Bone marrow (tissue), 2 donors: ENCODE results near the gene ZNF148.
"Not testable (repeated sequence)": the region's sequence is repeated elsewhere in the genome, so short reads cannot be mapped to it uniquely, and the experiment has no call there.

ENCODE experiments used
- DNase-seq, 2 donors: peaks; one replicate each; lab custom pipeline; 2025; lab: John Stamatoyannopoulos, UW

ZNF148 gene

DNA sequence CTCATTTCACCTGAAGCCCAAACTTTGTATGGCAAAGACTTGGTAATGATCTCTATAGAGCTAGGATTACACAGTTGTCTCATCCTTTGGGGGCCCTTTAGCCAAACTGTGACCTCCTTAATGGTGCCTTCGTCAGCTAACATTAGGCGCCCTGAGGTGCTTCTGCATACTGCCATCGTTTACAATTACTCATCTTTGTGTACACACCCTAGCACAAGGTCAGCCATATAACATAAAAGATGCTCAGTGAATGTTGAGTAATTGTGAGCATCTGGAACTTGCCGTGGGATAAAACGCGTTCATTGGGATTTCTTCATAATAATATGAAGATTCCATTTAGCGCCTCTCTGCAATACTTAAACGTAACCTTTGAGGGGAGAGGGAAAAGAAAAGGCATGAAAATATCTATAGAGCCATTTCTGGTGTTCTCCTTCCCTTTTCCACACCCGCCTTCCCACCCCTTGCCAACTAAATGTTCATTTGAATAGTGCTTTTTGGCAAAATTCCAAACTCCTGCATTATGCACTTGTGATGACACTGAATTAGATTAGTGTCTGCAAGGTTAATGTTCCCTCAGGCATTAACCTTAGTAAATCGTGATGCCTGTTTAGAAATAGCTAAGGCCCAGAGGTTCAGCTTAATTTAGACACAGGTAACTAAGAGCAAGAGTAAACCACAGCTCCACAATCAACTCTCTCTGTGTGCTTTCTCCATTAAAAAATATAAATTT, 990 bp upstream of the ZNF148 start:
- no peak for DNase-seq

DNA sequence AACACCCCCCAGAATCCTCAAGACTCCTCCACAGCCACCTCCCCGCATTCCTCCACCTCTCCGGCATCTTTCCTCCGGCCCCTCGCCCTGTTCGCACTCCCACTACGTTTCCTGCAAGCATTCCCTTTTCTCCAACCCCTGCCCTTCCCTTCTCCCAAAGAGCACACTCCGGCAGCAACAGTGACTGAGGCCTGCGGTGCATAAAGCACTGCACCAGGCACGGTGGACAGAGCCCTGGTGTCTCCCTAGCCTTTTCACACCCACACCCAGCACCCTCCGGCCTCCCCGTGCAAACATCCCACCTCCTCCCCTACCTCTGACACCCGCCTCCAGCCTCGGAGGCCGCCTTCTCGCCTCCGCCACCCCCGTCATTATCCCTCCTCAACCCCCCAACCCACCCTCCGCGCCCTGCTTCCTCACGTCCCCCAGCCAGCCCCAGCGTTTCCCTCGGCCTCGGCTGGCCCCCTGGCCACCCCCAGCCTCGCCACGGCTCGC, 577 bp downstream of the ZNF148 start:
- no peak for DNase-seq

DNA sequence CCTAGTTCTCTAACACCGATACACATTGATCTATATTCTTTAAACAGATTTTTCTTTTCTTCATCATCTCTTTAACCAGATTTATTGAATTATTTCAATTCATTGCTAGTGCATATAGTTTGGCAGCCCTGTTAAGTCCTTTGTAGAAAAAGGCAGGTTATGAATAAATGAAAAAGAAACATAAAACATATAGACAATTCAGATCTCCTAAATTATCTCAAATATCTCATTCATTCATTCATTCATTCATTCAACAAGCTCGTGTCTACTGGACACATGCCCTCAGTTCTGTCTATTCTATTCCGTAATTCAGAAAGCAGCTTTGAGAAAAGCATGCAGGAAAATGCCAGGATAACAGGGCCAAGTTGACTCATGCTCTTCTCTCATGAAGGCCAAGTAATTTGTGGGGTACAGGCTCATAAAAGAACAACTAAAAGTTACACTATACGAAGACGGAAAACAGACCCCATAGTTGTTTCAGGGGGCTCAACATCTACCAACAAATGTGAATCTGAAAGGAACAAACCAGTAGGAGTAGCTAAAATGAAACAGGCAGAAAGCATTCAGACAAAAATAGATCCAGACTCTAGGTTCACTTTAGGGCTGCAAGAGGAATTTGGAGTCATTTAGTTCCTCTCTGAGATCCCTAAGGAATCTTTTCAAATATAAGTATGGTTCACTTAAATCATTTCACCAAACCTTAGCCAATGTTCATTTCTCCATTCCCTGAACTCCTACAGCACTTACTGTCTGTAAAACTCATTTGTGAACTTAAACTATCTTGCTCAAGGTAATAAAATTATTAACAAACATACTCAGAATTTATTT, 7.5 kb downstream of the ZNF148 start:
- no peak for DNase-seq

DNA sequence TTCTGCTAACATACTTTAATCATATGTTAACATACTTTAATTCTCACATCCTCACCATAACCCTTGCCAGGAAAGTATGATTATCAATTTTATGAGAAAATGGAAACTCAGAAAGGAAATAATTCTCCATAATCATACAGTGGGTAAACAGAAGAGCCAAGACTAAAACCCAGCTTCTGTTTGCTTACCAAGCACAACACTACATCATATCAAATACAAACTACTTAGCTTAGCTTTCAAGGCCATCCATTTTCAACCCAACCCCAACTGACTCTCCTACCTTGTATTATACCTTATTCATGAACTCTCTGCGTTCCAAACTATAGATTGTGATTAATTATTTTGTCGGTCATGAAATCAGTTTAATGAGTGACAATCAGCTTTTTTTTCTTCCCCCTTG, 9.0 kb downstream of the ZNF148 start:
- DNase-seq, result no peak

DNA sequence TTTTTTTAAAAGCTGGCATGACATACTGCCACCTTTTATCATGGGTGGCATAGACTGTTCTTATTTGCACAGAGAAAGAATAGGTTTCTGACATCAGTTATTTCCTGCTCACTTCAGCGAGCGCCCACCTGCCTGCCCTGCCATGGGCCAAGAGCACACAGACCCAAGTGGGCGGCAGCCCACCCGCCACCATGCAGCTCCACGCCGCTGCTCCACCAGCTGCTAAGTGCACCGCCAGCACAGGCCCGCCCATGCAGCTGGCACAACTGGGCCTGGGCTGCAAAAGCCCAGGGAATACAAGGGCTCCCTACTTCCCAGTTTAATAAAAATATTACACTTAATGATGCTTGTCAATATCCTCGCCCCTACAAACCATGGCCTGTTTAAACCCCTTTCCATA, 15.4 kb downstream of the ZNF148 start:
- DNase-seq, result no peak

DNA sequence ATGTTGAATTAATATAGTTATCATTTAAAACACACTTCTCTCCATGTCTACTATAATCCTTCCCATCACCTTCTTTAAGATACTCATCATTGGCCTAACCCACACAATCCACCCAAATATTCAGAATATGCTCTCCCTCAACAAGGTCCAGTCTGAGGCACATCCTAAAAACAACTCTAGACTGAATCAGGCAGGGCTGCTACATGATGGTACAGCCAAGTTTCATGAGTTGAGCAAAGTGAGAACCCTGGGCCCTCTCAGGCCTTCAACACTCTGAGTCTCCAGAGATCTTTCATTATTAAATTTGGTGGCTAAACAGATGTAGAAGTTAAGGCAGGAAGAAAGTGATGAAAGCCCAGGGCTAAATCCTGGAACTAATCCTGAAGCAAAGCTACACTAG, 16.2 kb downstream of the ZNF148 start:
- DNase-seq, result no peak

DNA sequence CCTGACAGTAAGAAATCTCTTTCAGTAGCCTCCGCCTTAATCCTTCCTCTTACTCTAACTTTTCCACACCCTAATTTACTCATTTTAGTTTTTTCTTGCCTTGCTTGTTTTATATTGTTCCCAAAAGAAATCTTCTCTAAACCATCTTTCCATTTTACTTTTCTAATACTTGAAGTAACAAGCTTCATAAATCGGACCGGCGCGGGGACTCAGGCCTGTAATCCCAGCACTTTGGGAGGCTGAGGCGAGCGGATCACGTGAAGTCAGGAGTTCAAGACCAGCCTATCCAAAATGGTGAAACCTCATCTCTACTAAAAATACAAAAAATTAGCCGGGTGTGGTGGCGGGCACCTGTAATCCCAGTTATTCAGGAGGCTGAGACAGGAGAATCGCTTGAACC, 17.3 kb downstream of the ZNF148 start:
- DNase-seq, result no peak

DNA sequence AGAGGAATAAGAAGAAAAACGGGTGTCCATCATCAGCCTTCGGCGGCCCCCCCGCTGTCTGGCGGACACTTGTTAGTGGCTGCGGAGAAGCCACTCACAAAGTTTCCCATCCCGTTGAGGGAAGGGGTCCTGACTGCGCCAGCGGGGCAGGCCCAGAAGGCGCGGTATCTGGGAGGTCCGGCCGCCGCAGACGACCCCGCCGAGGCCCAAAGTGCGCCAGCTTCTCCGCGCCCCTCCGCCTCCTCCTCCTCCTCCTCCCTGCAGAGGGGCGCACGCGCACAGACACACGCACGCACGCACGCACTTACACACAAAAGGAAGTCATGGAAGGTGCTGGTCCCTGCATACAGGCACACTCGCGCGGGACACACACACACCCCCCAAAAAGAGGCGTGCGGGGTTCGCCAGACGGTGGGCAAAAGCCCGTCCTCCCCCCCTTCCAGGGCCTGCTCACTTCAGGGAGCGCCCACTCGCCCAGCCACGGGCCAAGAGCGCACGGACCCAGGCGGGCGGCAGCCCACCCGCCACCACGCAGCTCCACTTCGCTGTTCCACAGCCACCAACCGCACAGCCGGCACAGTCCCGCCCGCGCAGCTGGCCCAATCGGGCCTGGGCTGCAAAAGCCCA, 18.0 kb downstream of the ZNF148 start:
- peak; percentile 7 to 8 for DNase-seq

DNA sequence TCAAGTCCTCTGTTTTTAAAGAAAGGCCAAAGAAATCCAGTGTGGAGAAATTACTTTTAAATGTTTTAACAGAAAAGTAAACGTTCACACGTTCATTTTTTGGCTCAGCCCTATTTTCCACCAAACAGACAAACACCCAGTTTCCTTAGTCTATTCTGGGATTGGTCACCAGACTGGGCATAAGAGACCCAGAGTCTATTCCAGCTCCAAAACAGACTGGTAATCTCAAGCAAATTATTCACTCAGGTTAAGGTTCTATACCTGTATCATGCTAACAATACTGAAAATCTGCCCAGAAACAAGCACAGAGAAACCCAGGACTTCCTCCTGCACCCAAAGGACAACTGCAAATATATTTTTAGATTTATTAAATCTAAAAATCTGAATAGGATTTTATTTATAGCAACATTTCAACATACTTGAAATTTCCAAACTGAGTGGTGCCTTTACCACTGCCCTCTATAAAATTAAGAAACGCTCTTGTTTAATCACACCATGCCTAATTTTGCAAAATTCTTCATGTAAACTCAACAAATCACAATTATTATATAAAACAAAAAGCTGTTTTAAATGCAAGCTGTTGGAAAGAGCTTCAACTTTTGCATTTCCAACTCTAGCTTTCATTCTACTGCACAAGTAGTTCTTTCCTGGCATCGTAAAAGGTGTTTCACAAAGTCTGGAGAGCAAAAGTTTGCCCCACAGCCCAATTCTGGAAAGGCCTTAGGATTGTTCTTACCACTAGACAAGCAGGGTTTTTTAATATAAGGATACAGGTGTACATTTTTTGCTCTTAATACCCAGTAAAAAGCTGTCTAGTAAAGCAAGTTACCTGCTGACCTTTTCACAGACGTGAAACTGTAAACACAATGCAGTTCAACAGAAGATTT, 18.7 kb downstream of the ZNF148 start:
- no peak for DNase-seq

DNA sequence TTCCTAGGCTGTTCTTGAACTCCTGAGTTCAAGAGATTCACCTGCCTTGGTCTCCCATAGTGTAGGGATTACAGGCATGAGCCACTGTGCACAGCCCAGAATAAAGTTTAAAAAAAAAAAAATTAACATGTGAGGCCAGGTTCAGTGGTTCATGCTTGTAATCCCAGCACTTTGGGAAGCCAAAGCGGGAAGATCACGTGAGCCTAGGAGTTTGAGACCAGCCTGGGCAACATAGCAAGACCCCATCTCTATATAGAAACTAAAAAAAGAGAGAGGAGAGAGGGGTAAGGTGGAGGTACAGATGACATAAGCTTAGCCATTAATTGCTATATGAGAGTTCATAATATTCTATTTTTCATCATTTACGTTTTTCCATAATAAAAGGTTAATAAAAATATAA, 21.5 kb downstream of the ZNF148 start:
- DNase-seq, result no peak

DNA sequence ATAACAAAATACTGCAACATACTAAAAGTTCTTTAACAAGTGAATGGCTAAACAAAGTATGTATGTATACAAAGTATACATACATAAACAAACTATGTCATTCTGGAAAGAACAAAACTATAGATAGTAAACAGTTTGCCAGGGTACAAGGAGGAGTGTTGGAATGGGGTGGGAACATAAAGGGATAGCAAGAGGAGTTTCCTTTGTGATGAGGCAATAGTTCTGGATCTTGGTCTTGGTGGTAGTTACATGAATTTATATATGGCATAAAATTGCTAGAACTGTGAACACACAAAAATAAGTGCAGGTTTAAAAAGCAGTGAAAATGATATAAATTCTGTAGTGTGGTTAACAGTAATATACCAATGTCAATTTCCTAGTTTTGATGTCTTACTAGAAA, 22.0 kb downstream of the ZNF148 start:
- no peak for DNase-seq

DNA sequence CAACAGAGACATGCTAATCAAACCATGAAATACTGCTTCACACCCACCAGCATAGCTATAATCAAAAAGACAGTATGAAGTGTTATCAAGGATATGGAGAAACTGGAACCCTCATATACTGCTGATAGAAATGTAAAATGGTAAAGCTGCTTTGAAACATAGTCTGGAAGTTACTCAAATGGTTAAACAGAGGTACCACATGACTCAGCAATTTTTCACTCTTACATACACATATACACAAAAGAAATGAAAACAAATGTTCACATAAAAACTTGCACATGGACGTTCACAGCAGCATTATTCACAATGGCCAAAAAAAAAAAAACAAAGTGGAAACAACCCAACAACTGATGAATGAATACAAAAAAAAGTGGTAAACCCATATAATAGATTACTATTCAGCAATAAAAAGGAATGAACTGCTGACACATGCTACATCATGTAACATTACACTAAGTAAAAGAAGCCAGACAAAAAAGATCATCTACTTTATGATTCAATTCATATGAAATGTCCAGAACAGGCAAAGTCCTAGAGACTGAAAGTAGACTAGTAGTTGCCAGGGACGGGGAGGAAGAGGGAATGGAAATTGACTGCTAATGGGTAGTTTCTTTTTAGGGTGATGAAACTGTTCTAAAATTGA, 23.2 kb downstream of the ZNF148 start:
- DNase-seq, result no peak

DNA sequence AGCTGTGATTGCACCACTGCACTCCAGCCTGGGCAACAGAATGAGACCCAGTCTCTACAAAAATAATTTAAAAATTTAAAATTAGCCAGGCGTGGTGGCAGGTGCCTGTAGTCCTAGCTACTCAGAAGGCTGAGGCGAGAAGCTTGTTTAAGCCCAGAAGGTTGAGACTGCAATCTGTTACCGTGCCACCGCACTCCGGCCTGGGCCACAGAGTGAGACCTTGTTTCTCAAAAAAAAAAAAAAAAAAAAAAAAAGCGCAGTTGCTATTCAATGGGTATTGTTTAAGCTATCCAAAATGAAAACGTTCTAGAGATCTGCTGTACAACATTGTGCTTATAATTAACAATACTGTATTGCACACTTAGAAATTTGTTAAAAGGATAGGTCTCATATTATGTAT, 24.0 kb downstream of the ZNF148 start:
- no peak for DNase-seq

DNA sequence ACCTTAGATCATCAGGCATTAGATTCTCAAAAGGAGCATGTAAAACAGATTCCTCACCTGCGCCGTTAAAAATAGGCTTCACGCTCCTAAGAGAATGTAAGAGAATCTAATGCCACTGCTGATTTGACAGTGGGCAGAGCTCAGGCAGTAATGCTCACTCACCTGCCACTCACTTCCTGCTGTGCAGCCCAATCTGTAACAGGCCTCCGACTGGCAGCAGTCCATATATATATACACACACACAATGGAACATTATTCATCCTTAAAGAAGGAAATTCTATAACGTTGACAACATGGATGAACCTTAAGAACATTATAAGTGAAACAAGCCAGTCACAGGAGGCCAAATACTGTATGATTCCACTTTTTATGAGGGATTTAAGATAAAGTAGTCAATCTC, 24.5 kb downstream of the ZNF148 start:
- DNase-seq, result no peak

DNA sequence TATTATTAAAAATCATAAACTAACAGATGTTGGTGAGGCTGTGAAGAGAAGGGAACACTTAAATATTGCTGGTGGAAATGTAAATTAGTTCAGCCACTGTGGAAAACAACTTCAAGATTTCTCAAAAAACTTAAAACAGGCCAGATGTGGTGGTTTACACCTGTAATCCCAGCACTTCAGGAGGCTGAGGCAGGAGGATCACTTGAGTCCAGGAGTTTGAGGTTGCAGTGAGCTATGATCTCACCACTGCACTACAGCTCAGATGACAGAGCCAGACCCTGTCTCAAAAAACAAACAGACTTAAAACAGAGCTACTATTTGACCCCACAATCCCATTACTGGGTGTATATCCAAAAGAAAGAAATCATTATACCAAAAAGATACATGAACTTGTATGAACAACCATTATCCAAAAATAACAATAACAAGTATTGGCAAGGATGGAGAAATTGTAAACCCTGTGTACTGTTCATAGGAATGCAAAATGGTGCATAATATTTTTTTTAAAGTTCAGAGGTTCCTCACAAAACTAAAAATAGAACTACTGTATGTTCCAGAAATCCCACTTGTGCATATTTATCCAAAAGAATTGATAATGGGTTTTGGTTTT, 25.5 kb downstream of the ZNF148 start:
- no peak for DNase-seq

DNA sequence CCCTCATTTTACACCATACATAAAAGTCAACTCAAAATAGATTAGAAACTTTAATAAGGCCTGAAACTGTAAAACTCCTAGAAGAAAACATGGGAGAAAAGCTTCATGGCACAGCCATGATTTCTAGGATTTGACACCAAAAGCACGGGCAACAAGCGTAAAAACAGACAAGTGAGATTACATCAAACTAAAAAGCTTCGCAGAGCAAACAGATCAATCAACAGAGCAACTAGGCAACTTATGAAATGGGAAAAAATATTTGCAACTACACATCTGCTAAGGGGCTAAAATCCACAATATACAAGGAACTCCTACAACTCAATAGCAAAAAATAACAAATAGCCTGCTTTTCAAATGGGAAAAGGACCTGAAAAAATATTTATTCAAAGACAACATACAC, 26.1 kb downstream of the ZNF148 start:
- DNase-seq, result no peak

DNA sequence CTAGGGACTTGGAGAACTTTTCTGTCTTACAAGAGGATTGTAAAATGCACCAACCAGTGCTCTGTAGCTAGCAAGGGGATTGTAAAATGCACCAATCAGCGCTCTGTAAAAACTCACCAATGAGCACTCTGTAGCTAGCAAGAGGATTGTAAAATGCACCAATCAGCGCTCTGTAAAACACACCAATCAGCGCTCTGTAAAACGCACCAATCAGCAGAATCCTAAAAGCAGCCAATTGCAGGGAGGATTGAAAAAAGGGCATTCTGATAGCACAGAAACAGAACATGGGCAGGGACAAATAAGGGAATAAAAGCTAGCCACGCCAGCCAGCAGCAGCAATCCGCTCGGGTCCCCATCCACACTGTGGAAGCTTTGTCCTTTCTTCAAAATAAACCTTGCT, 31.8 kb downstream of the ZNF148 start:
- not testable (repeated sequence) for DNase-seq

DNA sequence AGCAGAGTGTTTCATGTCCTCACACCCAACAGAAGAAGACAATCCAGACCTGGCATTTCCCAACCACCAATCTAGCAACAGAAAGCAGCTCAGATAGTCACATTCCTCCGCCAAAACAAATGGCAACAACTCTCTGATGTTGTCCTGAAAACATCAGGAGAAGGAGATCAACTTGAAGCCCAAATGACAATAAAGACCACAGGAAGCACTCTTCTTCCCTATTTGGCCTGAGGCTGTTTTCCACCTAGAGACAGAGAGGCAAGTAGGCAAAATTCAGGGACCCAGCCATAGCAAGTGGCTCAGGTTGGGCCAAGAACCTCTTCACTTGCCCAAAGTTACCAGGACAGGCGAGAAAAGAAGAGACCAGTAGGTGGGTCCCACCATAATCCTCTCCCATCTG, 35.0 kb downstream of the ZNF148 start:
- DNase-seq, result no peak

DNA sequence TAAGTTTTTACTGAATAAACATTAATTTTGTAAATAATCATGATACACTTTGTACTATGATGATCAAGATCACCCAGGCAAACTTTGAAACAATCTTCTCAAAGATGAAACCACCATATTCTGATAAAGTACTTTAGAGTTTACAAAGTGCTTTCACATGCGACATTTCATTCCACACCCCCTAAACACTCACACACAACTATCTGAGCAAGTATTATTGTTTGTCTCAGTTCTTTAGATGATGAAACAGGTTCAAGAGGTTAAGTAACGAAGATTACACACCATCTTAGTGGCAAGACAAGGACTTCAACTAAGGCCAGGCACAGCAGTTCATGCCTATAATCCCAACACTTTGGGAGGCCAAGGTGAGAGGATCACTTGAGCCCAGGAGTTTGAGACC, 37.6 kb downstream of the ZNF148 start:
- DNase-seq, result no peak

DNA sequence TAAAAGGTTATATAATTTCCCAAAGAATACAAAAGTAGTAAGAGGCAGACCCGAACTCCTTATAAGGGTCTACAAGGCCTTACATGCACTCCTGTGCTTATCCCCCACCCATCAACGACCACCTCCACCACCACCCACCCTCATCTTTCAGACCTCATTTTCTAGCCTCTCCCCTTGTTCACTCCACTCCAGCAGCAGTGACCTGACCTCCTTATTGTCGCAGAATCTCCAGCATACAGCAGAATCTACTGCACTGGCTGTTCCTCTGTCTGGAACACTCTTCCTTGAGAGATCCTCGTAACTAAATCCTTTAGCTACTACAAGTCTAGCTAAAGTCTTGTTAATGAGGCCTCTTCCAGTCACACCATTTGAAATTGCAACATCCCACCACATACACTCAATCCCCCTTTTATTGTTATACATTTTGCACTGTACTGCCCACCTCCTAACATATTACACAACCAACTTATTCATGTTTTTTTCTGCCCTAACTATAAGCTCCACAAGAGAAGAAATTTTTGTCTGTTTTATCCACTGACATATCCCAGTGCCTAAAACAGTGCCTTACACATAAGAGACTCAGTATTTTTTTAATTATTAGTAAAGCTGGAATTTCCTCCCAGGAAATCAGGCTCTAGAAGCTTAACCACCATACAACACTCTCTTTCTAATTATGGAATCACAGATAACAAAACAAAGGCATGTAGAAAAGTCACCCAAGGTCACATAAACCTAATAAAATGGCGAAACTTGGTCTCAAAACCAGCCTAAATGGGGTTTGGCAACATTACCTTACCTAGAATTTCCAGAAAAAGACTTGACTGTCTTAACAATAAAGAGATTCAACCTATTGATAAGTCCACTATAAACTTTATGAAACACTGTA, 40.2 kb downstream of the ZNF148 start:
- DNase-seq, result no peak
